H1 (cell line): ENCODE data around the gene UCHL5. TPM values are rescaled to one million over a fixed set of nuclear protein-coding genes. Genes with fewer than 3 reads are reported as not detected.
A peak's percentile ranks its signal among the peaks of the same experiment; 100 is the strongest.

Experiments
- SIN3A ChIP-seq, 2 experiments: IDR thresholded peaks in 1 of 2; conservative IDR thresholded peaks in 1 of 2; 2 replicates each; pipeline ENCODE4 v1.6.1; 2011 to 2012; ENCODE audit warnings: low read length in 2 of 2, improper control_type of control experiment in 1 of 2, low read depth in 1 of 2, mild to moderate bottlenecking in 1 of 2
- polyA plus RNA-seq, 7 experiments: library from polyadenylated mRNA; depleted of rRNA in 3 of 7; stranded (reverse) in 5 of 7; unstranded in 2 of 7; fragments of >200 nt in 5 of 7; fragments of 200-250 nt in 2 of 7; gene quantifications; 1 replicate in 5 of 7; 2 replicates in 1 of 7; 4 replicates in 1 of 7; pipeline versions ENCODE4 v1.2.1 to v1.2.3, GENCODE V29; 2011 to 2013; ENCODE audit warnings: missing spikeins in 2 of 7, mixed read lengths in 2 of 7
- total RNA-seq: library from RNA; stranded (reverse); fragmentation: NEBNext Ultra II Directional; extraction: Animal tissue kit (Norgen Biotek cat#: 25700); gene quantifications from 2 replicates; pipeline ENCODE4 v1.2.1, GENCODE V29; 2021
- TF ChIP-seq, protein P1 (sequence below), 3 experiments: IDR thresholded peaks; 1 replicate in 2 of 3; 2 replicates in 1 of 3; pipeline versions ENCODE4 v1.5.1 to v1.6.1; 2011; ENCODE audit warnings: low read length in 3 of 3, mild to moderate bottlenecking in 3 of 3, inconsistent platforms in 2 of 3, low read depth in 1 of 3, moderate library complexity in 1 of 3; ENCODE audit not compliant: insufficient read depth in 1 of 3; ENCODE audit errors: control extremely low read depth in 1 of 3

The UCHL5 gene
- total and polyA plus RNA-seq, 2 of the 8 experiments (the other 6 are each of a cell fraction or from before 2014, with no cell fraction given) = 12.0 to 40.0 TPM

DNA sequence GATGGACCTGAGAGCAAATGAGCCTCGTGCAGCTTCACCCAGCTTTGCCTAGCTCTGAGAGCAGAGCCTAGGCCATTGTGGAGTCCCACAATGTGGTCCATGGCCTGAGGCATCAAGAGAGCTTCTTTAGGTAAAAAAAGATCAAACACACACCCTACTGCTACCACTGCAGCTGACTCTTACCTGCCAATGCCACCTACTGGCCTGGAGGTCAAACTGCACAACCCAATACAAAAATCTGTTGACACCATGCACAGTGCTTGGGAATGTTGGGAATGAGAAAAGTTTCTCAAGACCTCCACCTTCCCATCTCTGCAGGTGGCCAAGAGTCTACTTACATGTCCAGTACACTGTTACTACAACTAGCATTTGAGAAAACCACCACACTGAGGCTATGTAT, 60.6 kb downstream of the UCHL5 start (continued):
- TF ChIP-seq, protein P1, sequence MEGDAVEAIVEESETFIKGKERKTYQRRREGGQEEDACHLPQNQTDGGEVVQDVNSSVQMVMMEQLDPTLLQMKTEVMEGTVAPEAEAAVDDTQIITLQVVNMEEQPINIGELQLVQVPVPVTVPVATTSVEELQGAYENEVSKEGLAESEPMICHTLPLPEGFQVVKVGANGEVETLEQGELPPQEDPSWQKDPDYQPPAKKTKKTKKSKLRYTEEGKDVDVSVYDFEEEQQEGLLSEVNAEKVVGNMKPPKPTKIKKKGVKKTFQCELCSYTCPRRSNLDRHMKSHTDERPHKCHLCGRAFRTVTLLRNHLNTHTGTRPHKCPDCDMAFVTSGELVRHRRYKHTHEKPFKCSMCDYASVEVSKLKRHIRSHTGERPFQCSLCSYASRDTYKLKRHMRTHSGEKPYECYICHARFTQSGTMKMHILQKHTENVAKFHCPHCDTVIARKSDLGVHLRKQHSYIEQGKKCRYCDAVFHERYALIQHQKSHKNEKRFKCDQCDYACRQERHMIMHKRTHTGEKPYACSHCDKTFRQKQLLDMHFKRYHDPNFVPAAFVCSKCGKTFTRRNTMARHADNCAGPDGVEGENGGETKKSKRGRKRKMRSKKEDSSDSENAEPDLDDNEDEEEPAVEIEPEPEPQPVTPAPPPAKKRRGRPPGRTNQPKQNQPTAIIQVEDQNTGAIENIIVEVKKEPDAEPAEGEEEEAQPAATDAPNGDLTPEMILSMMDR (IDR thresholded peaks at IDR 0.05; ENCODE audit: control extremely low read depth in 1 of 3, insufficient read depth in 1 of 3, low read depth in 1 of 3, low read length in 3 of 3) = peak; percentile 56 to 77 (median 56)
- TF ChIP-seq SIN3A (conservative IDR thresholded peaks at IDR 0.05 in 1 of 2, IDR thresholded peaks at IDR 0.05 in 1 of 2; ENCODE audit: low read depth in 1 of 2, low read length in 2 of 2) = no peak
